ENCODE measurements around the gene ADCY3. TPM values are rescaled to one million over a fixed set of nuclear protein-coding genes. Genes with fewer than 3 reads are reported as not detected.

The ADCY3 gene
- total and polyA plus RNA-seq, 2 of the 4 experiments (the other 2 are of a cell fraction), result 17.4 to 46.1 TPM

GRCh38 chr2:24771764-24772586 lies 148.1 kb downstream of the ADCY3 start:
- Histone ChIP-seq H2BK20ac (ENCODE audit: low read depth, low read length) (no peak overlapping the region), H3K79me1 (ENCODE audit: low read depth in 1 of 2, low read length in 2 of 2) (no peaks in the 10 kb centered on the region), H4K5ac (ENCODE audit: low read depth, low read length) (no peak overlapping the region), H3K27ac (ENCODE audit: insufficient read depth, low read length) (no peak overlapping the region), H3K4me1 (ENCODE audit: control insufficient read depth, insufficient read depth, low read length) (no peaks in the 10 kb centered on the region), H3K23ac (ENCODE audit: low read depth, low read length) (no peak overlapping the region), H3K9ac (ENCODE audit: low read depth, low read length) (no peak overlapping the region), H4K91ac (ENCODE audit: insufficient read depth, low read depth, low read length) (no peak overlapping the region), H2AK9ac (replicated peaks; ENCODE audit: low read depth, low read length, poor library complexity) (no peak overlapping the region), H3K36me3 (ENCODE audit: control insufficient read depth, insufficient read depth, low read length) (peaks cover 9% of the 10 kb centered on the region; the same call in 1 of the 2 replicates), H4K8ac (ENCODE audit: low read depth in 2 of 2, low read length in 2 of 2) (no peak overlapping the region), H3K56ac (ENCODE audit: extremely low read depth, insufficient read depth, low read length) (no peak overlapping the region), H2BK5ac (ENCODE audit: low read depth, low read length, poor library complexity, severe bottlenecking) (no peak overlapping the region), H3K4me2 (ENCODE audit: low read depth, low read length) (no peak overlapping the region), H4K20me1 (ENCODE audit: insufficient read depth, low read length) (no peaks in the 10 kb centered on the region), H3K4ac (ENCODE audit: low read depth, low read length) (no peak overlapping the region), H3K9me3 (ENCODE audit: control insufficient read depth, insufficient read depth, low read length) (no peaks in the 10 kb centered on the region), H3K14ac (replicated peaks; ENCODE audit: low read depth, low read length) (0 out of 2 replicates have a peak overlapping the region, but pooled peaks have one; percentile 26), H3K9me1 (ENCODE audit: insufficient read depth, low read length) (no peaks in the 10 kb centered on the region), H2BK15ac (ENCODE audit: low read depth, low read length) (no peak overlapping the region), H2AK5ac (ENCODE audit: low read depth, low read length) (no peak overlapping the region), H3K27me3 (ENCODE audit: control insufficient read depth, insufficient read depth, low read length) (no peaks in the 10 kb centered on the region), H3K4me3 (ENCODE audit: insufficient read depth, low read depth, low read length) (no peak overlapping the region), H2AFZ (replicated peaks; ENCODE audit: low read length, poor library complexity) (no peak overlapping the region), H3K18ac (ENCODE audit: low read depth, low read length) (no peak overlapping the region), H2BK120ac (ENCODE audit: low read depth, low read length) (no peak overlapping the region)
- dilution Hi-C loops (cut with HindIII; ENCODE audit: low sequenced_read_pairs, unreplicated experiment) (no loop called here), intact Hi-C loops (cut with micrococcal nuclease) (no loop called here), in situ Hi-C loops (cut with MboI; ENCODE audit: low sequenced_read_pairs) (no loop called here)
- ChIA-PET POLR2A (ENCODE audit: unreplicated experiment) (no interaction called here), CTCF (no interaction called here)
- WGBS, 2 experiments (ENCODE audit: extremely low coverage in 2 of 2, insufficient read length in 1 of 2), result 100% methylated on average over 1 of the region's 5 CpGs; no CpG with 5 or more reads in 1 of the 2 experiments
- no peak for ATAC-seq (ENCODE audit: low read depth)
- BruUV-seq (replicated peaks), result no TSS peak
- DNase-seq, result no peak
- TF ChIP-seq BHLHE40 (IDR thresholded peaks at IDR 0.05; ENCODE audit: low read depth, low read length), result no peak
- TF ChIP-seq RAD21 (IDR thresholded peaks at IDR 0.05; ENCODE audit: low read length), result no peak
- no peak for TF ChIP-seq MXI1 (IDR thresholded peaks at IDR 0.05; ENCODE audit: borderline replicate concordance, low read depth, low read length)
- no peak for TF ChIP-seq SMC3 (IDR thresholded peaks at IDR 0.05; ENCODE audit: low read depth, low read length)
- no peak for TF ChIP-seq POLR2A (IDR thresholded peaks at IDR 0.05; ENCODE audit: low read depth, low read length)
- TF ChIP-seq MAZ (IDR thresholded peaks at IDR 0.05; ENCODE audit: borderline replicate concordance, low read depth, low read length), result no peak
- TF ChIP-seq CEBPB (IDR thresholded peaks at IDR 0.05; ENCODE audit: low read depth, low read length), result no peak
- no peak for TF ChIP-seq ELK1 (IDR thresholded peaks at IDR 0.05; ENCODE audit: borderline replicate concordance, low read depth, low read length)
- TF ChIP-seq NFE2L2 (IDR thresholded peaks at IDR 0.05; ENCODE audit: low read depth, low read length), result no peak
- TF ChIP-seq CTCF (conservative IDR thresholded peaks at IDR 0.05; ENCODE audit: low read depth, low read length), result no peak
- no peak for TF ChIP-seq CHD1 (IDR thresholded peaks at IDR 0.05; ENCODE audit: low read depth, low read length)
- no peak for TF ChIP-seq USF2 (IDR thresholded peaks at IDR 0.05; ENCODE audit: low read depth, low read length)
- TF ChIP-seq MAFK (IDR thresholded peaks at IDR 0.05; ENCODE audit: low read depth, low read length), result no peak
- no peak for TF ChIP-seq RFX5 (IDR thresholded peaks at IDR 0.05; ENCODE audit: low read depth, low read length)
- TF ChIP-seq FOS (IDR thresholded peaks at IDR 0.05; ENCODE audit: low read depth, low read length), result no peak

Measured in IMR-90 (cell line).